Stomach (tissue), 4 donors: ENCODE data around the gene TPX2.
"Not testable (repeated sequence)": the region's sequence is repeated elsewhere in the genome, so short reads cannot be mapped to it uniquely, and the experiment has no call there.

Experiments
- EP300 ChIP-seq: sonication (generic); formaldehyde crosslinking; IDR thresholded peaks from one replicate; pipeline ENCODE4 v1.6.1; 2017; ENCODE audit warnings: antibody characterized with exemption
- POLR2AphosphoS5 ChIP-seq, 3 donors: sonication (generic); formaldehyde crosslinking; IDR thresholded peaks; one replicate each; pipeline ENCODE4 v1.6.1; 2016; ENCODE audit warnings: antibody characterized with exemption in 3 of 3

DNA sequence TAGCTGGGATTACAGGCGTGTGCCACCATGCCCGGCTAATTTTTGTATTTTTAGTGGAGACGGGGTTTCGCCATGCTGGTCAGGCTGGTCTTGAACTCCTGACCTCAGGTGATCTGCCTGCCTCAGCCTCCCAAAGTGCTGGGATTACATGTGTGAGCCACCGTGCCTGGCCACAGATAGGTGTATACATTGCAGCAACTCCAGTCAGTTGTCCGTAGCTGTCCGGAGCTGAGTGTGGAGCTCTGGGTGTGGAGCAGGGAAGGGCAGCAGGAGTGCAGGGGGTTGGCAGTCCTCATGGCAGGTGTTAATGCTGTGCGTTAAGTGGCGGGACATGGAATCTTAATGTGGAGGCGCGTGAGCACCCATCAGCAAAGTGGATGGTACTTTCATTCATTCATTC lies 88.9 kb downstream of the TPX2 start:
- TF ChIP-seq EP300; POLR2AphosphoS5 (IDR thresholded peaks at IDR 0.05): not testable (repeated sequence)
